ENCODE data around the gene PRKCE.

DNA sequence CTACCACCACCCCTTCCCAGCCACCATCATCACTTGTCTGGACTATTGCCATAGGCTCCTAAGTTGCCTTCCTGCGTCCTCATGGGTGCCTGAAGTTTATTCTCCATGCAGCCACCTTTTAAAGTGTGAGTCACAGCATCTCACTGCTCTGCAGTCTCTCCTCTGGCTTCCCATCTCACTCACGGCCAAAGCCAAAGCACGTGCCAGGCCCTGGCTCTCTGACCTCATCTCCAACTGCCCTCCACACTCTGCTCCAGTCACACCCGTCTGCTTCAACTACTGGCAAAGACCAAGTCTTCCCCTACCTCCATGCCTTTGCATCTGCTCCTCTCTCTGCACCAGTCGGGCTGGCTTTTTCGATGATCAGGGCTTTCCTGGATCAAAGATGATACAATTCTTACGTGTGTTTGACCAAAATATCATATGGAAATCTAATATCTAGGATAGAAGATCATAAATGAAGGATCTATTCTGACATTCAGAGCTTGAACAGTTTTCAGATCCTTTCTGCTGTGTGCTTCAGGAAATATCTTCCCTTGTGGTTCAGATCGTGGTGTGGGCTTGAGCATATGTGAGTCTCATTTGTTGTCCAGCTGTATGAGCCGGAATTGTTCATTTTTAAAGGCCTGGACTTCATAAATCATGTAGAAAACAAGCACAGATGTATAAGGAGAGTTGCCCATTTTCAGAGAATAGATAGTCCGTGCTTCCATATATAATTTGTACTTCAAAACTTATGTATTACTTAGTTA is 175.6 kb downstream of the PRKCE start:
- TF ChIP-seq YY1 (IDR thresholded peaks at IDR 0.05; ENCODE audit: insufficient read depth, insufficient read length) (no peak), ZNF274 (IDR thresholded peaks at IDR 0.05; ENCODE audit: low read depth, low read length) (no peak), SUZ12 (IDR thresholded peaks at IDR 0.05; ENCODE audit: extremely low read depth, insufficient read depth, insufficient read length) (no peak)

Measured in NT2/D1 (cell line).